PFSK-1 (cell line): Measurements from ENCODE around the gene GOLGA8R. TPM values are rescaled to one million over a fixed set of nuclear protein-coding genes. Genes with fewer than 3 reads are reported as not detected.
"Not testable (repeated sequence)": the region's sequence is repeated elsewhere in the genome, so short reads cannot be mapped to it uniquely, and the experiment has no call there.

Experiments used
- FOXP2 ChIP-seq: optimal IDR thresholded peaks from 2 replicates; pipeline ENCODE3; 2011; ENCODE audit warnings: borderline replicate concordance, control low read depth, inconsistent platforms; ENCODE audit not compliant: insufficient read depth; ENCODE audit errors: extremely low read length, extremely low read depth
- POLR2AphosphoS5 ChIP-seq: IDR thresholded peaks from 2 replicates; pipeline ENCODE4 v1.6.1; 2012; ENCODE audit warnings: low read depth, mild to moderate bottlenecking, control low read depth, low read length, moderate library complexity
- TAF1 ChIP-seq: IDR thresholded peaks from 2 replicates; pipeline ENCODE4 v1.6.1; 2012; ENCODE audit warnings: low read length, control low read depth, borderline replicate concordance; ENCODE audit not compliant: insufficient read depth
- polyA plus RNA-seq: library from polyadenylated mRNA; unstranded; fragments of >200 nt; gene quantifications from one replicate; pipeline ENCODE4 v1.2.1, GENCODE V29; 2012; ENCODE audit warnings: low read depth, missing spikeins; ENCODE audit not compliant: insufficient read length
- TF ChIP-seq, protein P1 (sequence below), 2 experiments: IDR thresholded peaks; 2 replicates each; pipeline versions ENCODE4 v1.6.1 to v1.8.0; 2011 to 2012; ENCODE audit warnings: low read depth in 2 of 2, low read length in 2 of 2, control low read depth in 1 of 2, inconsistent platforms in 1 of 2, mild to moderate bottlenecking in 1 of 2, moderate library complexity in 1 of 2; ENCODE audit not compliant: insufficient read depth in 1 of 2

GOLGA8R gene, protein sequence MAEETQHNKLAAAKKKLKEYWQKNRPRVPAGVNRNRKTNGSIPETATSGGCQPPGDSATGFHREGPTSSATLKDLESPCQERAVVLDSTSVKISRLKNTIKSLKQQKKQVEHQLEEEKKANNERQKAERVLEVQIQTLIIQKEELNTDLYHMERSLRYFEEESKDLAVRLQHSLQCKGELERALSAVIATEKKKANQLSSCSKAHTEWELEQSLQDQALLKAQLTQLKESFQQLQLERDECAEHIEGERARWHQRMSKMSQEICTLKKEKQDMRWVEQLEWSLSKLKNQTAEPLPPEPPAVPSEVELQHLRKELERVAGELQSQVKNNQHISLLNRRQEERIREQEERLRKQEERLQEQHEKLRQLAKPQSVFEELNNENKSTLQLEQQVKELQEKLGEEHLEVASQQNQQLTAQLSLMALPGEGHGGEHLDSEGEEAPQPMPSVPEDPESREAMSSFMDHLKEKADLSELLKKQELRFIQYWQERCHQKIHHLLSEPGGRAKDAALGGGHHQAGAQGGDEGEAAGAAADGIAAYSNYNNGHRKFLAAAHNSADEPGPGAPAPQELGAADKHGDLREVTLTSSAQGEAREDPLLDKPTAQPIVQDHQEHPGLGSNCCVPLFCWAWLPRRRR
- 0.11 TPM for polyA plus RNA-seq

DNA sequence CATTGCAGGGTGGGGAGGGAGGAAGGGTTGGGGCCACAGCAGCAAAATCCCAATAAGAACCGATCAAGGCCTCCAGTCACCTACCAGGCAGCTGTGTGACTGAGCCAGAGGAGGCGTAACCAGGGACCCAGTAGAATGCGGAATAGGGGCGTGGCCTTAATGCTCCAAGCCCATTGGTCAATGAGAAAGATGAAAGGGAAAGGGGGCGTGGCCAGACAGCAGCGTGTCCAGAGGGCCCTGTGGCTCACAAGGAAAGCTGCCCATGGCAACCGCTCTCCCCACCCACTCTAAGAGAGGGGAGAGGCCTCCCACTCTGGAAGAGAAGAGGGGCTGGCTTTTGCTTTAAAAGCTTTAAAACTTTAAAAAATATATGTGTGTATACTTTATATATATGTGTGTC is at the start of gene GOLGA8R:
Gene GOLGA8R (minus strand): TSS at position 101 of the 400 bp plus-strand sequence. CDS start 98 bp downstream, at position 3.
- TF ChIP-seq POLR2AphosphoS5, FOXP2: not testable (repeated sequence)
- TF ChIP-seq, protein P1, sequence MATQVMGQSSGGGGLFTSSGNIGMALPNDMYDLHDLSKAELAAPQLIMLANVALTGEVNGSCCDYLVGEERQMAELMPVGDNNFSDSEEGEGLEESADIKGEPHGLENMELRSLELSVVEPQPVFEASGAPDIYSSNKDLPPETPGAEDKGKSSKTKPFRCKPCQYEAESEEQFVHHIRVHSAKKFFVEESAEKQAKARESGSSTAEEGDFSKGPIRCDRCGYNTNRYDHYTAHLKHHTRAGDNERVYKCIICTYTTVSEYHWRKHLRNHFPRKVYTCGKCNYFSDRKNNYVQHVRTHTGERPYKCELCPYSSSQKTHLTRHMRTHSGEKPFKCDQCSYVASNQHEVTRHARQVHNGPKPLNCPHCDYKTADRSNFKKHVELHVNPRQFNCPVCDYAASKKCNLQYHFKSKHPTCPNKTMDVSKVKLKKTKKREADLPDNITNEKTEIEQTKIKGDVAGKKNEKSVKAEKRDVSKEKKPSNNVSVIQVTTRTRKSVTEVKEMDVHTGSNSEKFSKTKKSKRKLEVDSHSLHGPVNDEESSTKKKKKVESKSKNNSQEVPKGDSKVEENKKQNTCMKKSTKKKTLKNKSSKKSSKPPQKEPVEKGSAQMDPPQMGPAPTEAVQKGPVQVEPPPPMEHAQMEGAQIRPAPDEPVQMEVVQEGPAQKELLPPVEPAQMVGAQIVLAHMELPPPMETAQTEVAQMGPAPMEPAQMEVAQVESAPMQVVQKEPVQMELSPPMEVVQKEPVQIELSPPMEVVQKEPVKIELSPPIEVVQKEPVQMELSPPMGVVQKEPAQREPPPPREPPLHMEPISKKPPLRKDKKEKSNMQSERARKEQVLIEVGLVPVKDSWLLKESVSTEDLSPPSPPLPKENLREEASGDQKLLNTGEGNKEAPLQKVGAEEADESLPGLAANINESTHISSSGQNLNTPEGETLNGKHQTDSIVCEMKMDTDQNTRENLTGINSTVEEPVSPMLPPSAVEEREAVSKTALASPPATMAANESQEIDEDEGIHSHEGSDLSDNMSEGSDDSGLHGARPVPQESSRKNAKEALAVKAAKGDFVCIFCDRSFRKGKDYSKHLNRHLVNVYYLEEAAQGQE (IDR thresholded peaks at IDR 0.05; ENCODE audit: insufficient read depth in 1 of 2, low read depth in 2 of 2, low read length in 2 of 2): not testable (repeated sequence)

DNA sequence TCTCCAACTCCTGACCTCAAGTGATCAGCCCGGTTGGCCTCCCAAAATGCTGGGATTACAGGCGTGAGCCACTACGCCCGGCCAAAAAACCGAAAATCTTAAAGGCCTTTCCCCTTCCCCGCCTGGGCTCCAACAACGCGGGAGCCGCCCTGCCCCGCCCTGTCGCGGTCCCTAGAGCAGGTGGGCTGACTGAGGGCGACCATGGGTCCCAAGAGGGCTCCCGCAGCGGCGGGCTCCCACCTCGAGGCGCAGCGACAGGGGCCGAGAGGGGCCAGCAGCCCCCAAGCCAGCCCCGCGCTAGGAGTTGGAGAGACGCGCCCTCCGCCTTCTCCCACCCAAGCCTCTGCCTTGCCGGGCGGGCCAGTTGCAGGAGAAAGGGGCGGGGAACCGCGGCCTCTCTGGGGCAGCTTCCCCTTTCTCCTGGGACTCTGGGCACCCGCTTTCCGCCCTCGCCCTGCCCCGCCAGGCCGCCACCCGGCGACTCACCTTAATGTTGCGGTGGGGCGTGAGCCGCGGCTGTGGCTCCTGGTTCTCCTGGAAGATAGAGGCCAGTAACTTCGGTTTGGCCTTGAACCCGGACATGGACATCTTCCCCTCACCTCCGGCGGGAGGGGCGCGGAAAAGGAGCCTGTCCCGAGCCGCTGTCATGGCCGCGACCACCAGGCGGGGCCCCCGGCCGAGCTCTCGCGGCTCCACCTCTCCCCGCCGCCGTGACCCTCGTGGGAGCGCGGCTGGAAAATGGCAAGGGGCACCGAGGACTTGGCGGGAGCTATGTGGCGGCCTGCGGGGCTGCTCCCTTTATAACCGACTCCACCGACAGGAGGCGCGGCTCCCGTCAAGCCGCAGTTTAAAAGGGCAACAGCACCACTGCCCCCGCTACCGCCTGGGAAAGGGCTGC is 21.0 kb downstream of the GOLGA8R start, which contains the start of gene CHRFAM7A:
Gene CHRFAM7A (minus strand): TSS at position 775 of the 898 bp plus-strand sequence. CDS start 10,189 bp downstream, outside the sequence.
- not testable (repeated sequence) for TF ChIP-seq FOXP2, TAF1
- TF ChIP-seq, protein P1 (IDR thresholded peaks at IDR 0.05; ENCODE audit: insufficient read depth in 1 of 2, low read depth in 2 of 2, low read length in 2 of 2): not testable (repeated sequence)
